ENCODE measurements around the gene SLC22A23.

Gene SLC22A23

DNA sequence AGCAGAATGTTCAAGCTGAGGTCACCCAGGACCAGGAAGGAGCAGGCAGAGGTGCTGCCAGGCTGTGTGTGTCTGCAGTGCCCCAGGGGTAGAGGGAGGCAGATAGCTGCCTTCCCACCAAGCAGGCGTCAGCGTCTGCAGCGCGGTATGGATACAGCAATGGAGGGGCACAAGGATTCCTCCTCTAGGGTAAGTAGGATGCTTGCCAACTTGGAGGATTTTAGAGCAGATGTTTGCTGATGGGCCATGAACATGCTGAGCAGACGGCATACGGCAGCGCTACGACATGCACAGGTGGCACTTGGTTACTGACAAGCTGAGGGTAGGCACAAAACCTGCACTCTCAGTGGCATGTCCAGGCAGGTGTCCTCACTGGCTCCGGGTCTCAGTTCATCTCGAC is 150.0 kb downstream of the SLC22A23 start:
- H3K4me1 ChIP-seq (ENCODE audit: control insufficient read depth, insufficient read depth, low read length), result no peaks in the 10 kb centered on the region
- H3K36me3 ChIP-seq (ENCODE audit: control insufficient read depth in 2 of 2, insufficient read depth in 1 of 2, low read length in 2 of 2), result peaks cover 0 to 9% of the 10 kb centered on the region in 2 experiments; a peak in 1 of 3 replicates
- ChIA-PET POLR2A (no interaction called here), CTCF (interaction anchor here (1.0 kb wide), 1 partner anchor 104 kb away, joined by 3 read pairs; no protein-coding TSS in a partner anchor)
- H3K9me3 ChIP-seq (ENCODE audit: control insufficient read depth, insufficient read depth, low read depth, low read length), result no peaks in the 10 kb centered on the region; the same call in 1 of the 2 replicates
- TF ChIP-seq ZNF311 (tag by site-specific recombination; IDR thresholded peaks at IDR 0.05; ENCODE audit: borderline replicate concordance) (no peak), ZNF335 (tag by site-specific recombination; conservative IDR thresholded peaks at IDR 0.05) (no peak), ZIC2 (tag by site-specific recombination; IDR thresholded peaks at IDR 0.05) (no peak), ZSCAN23 (tag by site-specific recombination; IDR thresholded peaks at IDR 0.05) (no peak), GFI1B (tag by site-specific recombination; IDR thresholded peaks at IDR 0.05) (no peak), ZFP69B (tag by site-specific recombination; IDR thresholded peaks at IDR 0.05) (no peak), ZNF501 (tag by site-specific recombination; IDR thresholded peaks at IDR 0.05) (no peak), ZXDB (tag by site-specific recombination; IDR thresholded peaks at IDR 0.05) (no peak), ZNF843 (tag by site-specific recombination; IDR thresholded peaks at IDR 0.05) (no peak), ZNF670 (tag by site-specific recombination; IDR thresholded peaks at IDR 0.05; ENCODE audit: low read depth) (no peak), ZSCAN16 (tag by site-specific recombination; IDR thresholded peaks at IDR 0.05) (no peak), GLI2 (tag by site-specific recombination; IDR thresholded peaks at IDR 0.05; ENCODE audit: borderline replicate concordance, low read depth) (no peak), FEZF1 (tag by site-specific recombination; IDR thresholded peaks at IDR 0.05) (no peak), GLIS2 (tag by site-specific recombination; IDR thresholded peaks at IDR 0.05) (no peak), ZNF549 (tag by site-specific recombination; IDR thresholded peaks at IDR 0.05) (no peak), ZBTB1 (tag by site-specific recombination; IDR thresholded peaks at IDR 0.05) (no peak)
- TF ChIP-seq, protein P1, sequence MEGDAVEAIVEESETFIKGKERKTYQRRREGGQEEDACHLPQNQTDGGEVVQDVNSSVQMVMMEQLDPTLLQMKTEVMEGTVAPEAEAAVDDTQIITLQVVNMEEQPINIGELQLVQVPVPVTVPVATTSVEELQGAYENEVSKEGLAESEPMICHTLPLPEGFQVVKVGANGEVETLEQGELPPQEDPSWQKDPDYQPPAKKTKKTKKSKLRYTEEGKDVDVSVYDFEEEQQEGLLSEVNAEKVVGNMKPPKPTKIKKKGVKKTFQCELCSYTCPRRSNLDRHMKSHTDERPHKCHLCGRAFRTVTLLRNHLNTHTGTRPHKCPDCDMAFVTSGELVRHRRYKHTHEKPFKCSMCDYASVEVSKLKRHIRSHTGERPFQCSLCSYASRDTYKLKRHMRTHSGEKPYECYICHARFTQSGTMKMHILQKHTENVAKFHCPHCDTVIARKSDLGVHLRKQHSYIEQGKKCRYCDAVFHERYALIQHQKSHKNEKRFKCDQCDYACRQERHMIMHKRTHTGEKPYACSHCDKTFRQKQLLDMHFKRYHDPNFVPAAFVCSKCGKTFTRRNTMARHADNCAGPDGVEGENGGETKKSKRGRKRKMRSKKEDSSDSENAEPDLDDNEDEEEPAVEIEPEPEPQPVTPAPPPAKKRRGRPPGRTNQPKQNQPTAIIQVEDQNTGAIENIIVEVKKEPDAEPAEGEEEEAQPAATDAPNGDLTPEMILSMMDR (tag by site-specific recombination; IDR thresholded peaks at IDR 0.05), result no peak
- TF ChIP-seq, protein P2, sequence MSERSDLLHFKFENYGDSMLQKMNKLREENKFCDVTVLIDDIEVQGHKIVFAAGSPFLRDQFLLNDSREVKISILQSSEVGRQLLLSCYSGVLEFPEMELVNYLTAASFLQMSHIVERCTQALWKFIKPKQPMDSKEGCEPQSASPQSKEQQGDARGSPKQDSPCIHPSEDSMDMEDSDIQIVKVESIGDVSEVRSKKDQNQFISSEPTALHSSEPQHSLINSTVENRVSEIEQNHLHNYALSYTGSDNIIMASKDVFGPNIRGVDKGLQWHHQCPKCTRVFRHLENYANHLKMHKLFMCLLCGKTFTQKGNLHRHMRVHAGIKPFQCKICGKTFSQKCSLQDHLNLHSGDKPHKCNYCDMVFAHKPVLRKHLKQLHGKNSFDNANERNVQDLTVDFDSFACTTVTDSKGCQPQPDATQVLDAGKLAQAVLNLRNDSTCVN (tag by site-specific recombination; optimal IDR thresholded peaks at IDR 0.05), result no peak
- no peak overlapping the region for H3K4me3 ChIP-seq (ENCODE audit: low read depth, low read length)
- no peak overlapping the region for H3K27ac ChIP-seq (ENCODE audit: extremely low read depth, low read depth, low read length)

DNA sequence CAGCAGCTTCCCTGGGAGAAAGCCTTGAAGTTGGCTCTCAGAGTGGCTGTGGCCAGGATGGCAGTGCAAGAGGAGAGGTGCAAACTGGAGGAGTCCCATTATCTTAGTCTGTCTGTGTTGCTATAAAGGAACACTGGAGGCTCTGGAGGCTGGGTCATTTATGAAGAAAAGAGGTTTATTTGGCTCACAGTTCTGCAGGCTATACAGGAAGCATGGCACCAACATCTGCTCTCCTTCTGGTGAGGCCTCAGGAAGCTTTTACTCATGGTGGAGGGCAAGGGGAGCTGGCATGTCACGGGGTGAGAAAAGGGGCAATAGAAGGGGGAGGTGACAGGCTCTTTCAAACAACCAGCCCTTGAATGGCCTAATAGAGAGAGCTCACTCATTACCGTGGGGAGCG is 151.0 kb downstream of the SLC22A23 start:
- TF ChIP-seq ZNF23 (tag by site-specific recombination; IDR thresholded peaks at IDR 0.05; ENCODE audit: borderline replicate concordance) (no peak), ZNF37A (tag by site-specific recombination; IDR thresholded peaks at IDR 0.05) (no peak), GFI1B (tag by site-specific recombination; IDR thresholded peaks at IDR 0.05) (no peak), ZNF16 (tag by site-specific recombination; IDR thresholded peaks at IDR 0.05; ENCODE audit: low read depth) (no peak), ZBTB17 (tag by site-specific recombination; IDR thresholded peaks at IDR 0.05) (no peak)
- ChIA-PET POLR2A (no interaction called here), CTCF (no interaction called here)
- H3K36me3 ChIP-seq (ENCODE audit: control insufficient read depth in 2 of 2, insufficient read depth in 1 of 2, low read length in 2 of 2), result peaks cover 0 to 9% of the 10 kb centered on the region in 2 experiments; a peak in 1 of 3 replicates
- no peaks in the 10 kb centered on the region for H3K4me1 ChIP-seq (ENCODE audit: control insufficient read depth, insufficient read depth, low read length)
- H3K27ac ChIP-seq (ENCODE audit: extremely low read depth, low read depth, low read length), result no peak overlapping the region
- H3K4me3 ChIP-seq (ENCODE audit: low read depth, low read length), result no peak overlapping the region
- no peaks in the 10 kb centered on the region; the same call in 1 of the 2 replicates for H3K9me3 ChIP-seq (ENCODE audit: control insufficient read depth, insufficient read depth, low read depth, low read length)

DNA sequence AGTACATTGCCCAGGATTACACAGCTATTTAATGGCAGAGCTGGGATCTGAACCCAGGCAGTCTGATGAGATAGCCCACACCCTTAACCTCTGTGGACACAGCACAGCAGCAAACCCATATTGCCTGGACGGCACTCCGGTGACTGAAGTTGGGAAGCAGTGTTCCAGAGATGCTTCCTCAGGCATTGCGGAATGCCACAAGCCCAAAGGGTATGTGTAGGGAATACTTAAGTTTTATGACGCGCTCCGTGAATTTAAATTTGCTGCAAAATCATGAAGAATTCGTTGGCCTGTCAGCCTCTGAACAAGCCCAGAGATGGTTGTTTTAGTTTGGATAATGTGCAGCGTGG is 151.7 kb downstream of the SLC22A23 start:
- CTCF ChIA-PET, result no interaction called here

More for the DNA sequence above, 151.7 kb downstream of the SLC22A23 start:
- no peak overlapping the region for H3K4me3 ChIP-seq (ENCODE audit: low read depth, low read length)
- no peak overlapping the region for H3K27ac ChIP-seq (ENCODE audit: extremely low read depth, low read depth, low read length)
- TF ChIP-seq SP7 (tag by site-specific recombination; IDR thresholded peaks at IDR 0.05) (no peak), ZNF776 (tag by site-specific recombination; IDR thresholded peaks at IDR 0.05; ENCODE audit: borderline replicate concordance) (no peak), ZSCAN16 (tag by site-specific recombination; IDR thresholded peaks at IDR 0.05) (no peak), ZNF529 (tag by site-specific recombination; IDR thresholded peaks at IDR 0.05; ENCODE audit: insufficient replicate concordance) (no peak), GLI2 (tag by site-specific recombination; IDR thresholded peaks at IDR 0.05; ENCODE audit: borderline replicate concordance, low read depth) (no peak), HOXC10 (CRISPR knock-in tag; IDR thresholded peaks at IDR 0.05) (no peak)
- TF ChIP-seq, protein P3, sequence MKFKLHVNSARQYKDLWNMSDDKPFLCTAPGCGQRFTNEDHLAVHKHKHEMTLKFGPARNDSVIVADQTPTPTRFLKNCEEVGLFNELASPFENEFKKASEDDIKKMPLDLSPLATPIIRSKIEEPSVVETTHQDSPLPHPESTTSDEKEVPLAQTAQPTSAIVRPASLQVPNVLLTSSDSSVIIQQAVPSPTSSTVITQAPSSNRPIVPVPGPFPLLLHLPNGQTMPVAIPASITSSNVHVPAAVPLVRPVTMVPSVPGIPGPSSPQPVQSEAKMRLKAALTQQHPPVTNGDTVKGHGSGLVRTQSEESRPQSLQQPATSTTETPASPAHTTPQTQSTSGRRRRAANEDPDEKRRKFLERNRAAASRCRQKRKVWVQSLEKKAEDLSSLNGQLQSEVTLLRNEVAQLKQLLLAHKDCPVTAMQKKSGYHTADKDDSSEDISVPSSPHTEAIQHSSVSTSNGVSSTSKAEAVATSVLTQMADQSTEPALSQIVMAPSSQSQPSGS (tag by site-specific recombination; IDR thresholded peaks at IDR 0.05; ENCODE audit: low read depth), result no peak
- TF ChIP-seq, protein P4, sequence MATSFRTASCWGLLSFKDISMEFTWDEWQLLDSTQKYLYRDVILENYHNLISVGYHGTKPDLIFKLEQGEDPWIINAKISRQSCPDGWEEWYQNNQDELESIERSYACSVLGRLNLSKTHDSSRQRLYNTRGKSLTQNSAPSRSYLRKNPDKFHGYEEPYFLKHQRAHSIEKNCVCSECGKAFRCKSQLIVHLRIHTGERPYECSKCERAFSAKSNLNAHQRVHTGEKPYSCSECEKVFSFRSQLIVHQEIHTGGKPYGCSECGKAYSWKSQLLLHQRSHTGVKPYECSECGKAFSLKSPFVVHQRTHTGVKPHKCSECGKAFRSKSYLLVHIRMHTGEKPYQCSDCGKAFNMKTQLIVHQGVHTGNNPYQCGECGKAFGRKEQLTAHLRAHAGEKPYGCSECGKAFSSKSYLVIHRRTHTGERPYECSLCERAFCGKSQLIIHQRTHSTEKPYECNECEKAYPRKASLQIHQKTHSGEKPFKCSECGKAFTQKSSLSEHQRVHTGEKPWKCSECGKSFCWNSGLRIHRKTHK (tag by site-specific recombination; IDR thresholded peaks at IDR 0.05), result no peak
- POLR2A ChIA-PET, result no interaction called here
- no peaks in the 10 kb centered on the region; the same call in 1 of the 2 replicates for H3K9me3 ChIP-seq (ENCODE audit: control insufficient read depth, insufficient read depth, low read depth, low read length)
- peaks cover 0 to 9% of the 10 kb centered on the region in 2 experiments; a peak in 1 of 3 replicates for H3K36me3 ChIP-seq (ENCODE audit: control insufficient read depth in 2 of 2, insufficient read depth in 1 of 2, low read length in 2 of 2)
- no peaks in the 10 kb centered on the region for H3K4me1 ChIP-seq (ENCODE audit: control insufficient read depth, insufficient read depth, low read length)
